G401 (cell line): Measurements from ENCODE around the gene IL10RA. TPM values are rescaled to one million over a fixed set of nuclear protein-coding genes. Genes with fewer than 3 reads are reported as not detected.

Experiments
- DNase-seq: peaks from one replicate; pipeline ENCODE4 v3.0.0-alpha.2; 2015; ENCODE audit warnings: low spot score
- in situ Hi-C: cut with HindIII; loops from 2 replicates; pipeline ENCODE4 v1.10.0; 2016; ENCODE audit warnings: low sequenced_read_pairs, mixed read lengths
- total RNA-seq: library from RNA; depleted of rRNA; stranded (reverse); fragments of >200 nt; shearing (Covaris generic); gene quantifications from 2 replicates; pipeline ENCODE4 v1.2.3, GENCODE V29; 2014; rRNA removed

Gene IL10RA
- total RNA-seq, 1 experiment from 2014 or later = not detected

DNA sequence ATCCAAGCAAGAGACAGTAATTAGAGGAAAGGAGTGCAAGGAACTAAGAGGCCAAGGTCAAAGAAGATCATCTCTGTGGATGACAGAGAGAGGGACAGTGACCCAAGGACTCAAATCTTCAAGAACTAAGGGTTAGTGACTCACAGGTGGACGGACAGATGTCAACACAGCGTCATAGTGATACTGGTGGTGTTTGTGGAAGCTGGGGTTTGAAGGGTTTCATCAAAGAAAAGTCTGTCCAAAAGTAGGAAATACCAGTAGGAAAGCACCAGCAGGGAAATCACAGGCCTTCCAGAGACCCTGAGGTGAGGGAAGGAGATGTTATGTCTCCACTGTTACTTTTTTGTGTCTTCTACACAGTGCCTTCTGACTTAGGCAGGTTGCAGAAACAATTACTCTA, 32.2 kb downstream of the IL10RA start:
- no peak for DNase-seq
- in situ Hi-C loops = no loop called here

DNA sequence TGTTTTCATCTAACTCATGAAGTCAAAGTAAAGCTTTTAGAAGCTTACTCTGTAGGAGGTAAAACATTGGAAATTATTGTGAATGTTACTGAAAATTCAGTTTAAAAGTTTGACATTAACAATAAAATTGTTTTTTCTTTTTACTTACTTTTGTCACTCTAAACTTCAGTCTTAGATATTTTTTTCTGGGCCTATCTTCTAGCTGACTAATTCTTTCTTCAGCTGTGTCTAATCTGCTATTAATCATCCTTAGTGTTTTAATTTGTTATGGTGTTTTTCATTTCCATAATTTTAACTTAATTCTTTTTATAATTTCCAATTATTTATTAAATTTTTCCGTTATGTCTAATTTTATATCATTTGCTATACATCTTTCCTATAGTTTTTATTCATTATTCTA, 35.0 kb downstream of the IL10RA start:
- no peak for DNase-seq
- in situ Hi-C loops = no loop called here

DNA sequence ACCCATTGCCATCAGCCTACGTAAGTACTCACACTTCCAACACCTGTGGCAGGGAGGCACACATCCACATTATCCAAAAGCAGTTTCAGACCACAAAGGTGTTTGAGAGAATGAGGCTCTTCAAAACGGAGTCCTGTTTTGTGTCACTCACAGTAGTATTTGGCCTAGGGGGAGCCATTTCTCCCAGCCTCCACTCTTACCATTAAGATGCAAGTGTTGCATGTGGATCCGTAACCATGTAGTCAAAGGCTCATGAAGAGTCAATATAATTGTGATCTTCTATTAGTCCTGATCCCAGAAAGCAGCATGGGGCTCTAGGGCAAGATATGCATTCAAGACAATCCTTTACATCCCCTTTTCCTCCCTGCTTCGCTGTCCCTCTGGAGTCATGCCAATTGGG, 41.5 kb downstream of the IL10RA start:
- in situ Hi-C loops = no loop called here
- DNase-seq = no peak

DNA sequence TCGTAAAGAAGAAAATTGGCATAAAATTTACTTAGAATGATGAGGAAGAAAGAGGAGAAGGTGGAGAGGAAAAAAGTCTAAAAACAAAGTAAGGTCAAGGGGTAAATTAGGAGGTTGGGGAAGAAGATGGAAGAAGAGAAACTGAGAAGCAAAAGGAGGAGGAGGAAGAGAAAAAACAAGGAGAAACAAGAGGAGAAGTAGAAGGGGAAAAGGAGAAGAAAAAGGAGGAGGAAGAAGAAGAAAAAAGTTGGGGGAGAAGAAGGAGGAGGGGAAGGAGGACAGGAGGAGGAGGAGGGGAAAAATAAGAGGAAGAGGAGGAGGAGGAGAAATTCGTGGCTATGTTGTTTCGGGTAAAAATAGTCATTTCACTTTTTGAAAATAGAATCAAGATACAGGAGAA, 42.4 kb downstream of the IL10RA start:
- no peak for DNase-seq
- in situ Hi-C loops = no loop called here

DNA sequence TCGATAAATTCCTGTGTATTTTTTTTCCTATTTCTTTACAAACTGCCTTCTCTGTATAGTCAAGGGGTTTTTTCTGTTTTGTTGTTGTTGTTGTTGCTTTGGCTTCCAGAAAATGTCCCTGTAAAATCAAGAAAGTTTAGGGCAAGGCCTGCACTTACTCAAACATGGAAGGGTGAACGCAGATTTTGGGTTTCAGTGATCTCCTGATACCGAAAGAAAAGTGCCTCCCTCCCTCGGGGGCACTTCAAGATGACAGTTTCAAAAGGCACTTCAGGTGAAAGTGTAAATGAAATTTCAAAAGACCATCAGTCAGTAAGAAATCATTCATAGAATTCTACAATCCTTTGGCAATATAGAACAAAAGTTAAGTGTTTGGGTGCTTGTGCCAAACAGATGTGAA, 47.2 kb downstream of the IL10RA start:
- DNase-seq = no peak

DNA sequence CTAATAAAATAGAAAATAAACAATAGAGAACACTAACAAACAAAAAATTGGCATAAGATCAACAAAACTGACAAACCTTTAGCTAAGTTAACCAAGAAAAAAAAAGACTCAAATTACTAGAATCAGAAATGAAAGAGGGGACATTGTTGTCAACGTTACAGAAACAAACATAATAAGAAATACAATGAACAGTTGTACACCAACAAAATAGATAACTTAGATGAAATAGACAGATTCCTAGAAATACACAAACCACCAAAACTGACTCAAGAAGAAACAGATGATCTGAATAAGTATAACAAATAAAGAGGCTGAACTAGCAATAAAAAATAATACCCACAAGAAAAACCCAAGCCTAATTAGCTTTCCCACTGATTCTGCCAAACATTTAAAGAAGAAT, 55.9 kb downstream of the IL10RA start:
- in situ Hi-C loops = no loop called here

More for the DNA sequence above, 47.2 kb downstream of the IL10RA start:
- in situ Hi-C loops = no loop called here

DNA sequence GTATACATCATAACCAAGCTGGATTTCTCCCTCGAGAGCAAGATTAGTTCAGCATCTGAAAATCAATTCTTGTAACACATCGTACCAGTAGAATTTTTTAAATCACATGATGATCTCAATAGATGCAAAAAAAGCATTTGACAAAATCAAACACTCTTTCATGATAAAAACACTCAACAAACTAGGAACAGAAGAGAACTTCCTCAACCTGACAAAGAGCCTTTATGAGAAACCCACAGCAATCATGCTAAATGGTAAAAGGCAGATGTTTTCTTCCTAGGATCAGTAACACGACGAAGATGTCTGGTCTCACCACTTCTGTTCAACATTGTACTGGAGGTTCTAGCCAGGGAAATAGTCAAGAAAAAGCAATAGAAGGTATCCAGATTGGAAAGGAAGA, 56.6 kb downstream of the IL10RA start:
- in situ Hi-C loops = no loop called here
- DNase-seq = no peak

More for the DNA sequence above, 55.9 kb downstream of the IL10RA start:
- no peak for DNase-seq

DNA sequence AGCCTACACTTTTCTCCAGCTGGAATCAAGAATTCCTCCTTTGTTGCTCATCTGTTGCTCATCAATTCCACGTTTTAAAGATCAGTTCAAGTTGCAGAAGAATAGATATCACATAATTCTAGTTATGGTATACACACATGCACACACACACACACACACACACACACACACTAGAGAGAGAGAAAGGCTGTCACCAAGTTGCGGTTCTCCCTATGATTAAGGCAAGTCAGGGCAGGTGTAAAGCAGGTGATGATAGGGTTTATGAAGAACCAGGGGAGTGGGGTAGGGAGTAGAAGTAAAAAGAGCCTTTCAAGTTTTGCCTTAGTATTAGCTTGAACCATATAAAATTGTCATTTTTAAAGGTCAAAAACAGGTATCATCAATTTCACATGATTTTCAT, 59.0 kb downstream of the IL10RA start:
- in situ Hi-C loops = no loop called here
- DNase-seq = no peak

DNA sequence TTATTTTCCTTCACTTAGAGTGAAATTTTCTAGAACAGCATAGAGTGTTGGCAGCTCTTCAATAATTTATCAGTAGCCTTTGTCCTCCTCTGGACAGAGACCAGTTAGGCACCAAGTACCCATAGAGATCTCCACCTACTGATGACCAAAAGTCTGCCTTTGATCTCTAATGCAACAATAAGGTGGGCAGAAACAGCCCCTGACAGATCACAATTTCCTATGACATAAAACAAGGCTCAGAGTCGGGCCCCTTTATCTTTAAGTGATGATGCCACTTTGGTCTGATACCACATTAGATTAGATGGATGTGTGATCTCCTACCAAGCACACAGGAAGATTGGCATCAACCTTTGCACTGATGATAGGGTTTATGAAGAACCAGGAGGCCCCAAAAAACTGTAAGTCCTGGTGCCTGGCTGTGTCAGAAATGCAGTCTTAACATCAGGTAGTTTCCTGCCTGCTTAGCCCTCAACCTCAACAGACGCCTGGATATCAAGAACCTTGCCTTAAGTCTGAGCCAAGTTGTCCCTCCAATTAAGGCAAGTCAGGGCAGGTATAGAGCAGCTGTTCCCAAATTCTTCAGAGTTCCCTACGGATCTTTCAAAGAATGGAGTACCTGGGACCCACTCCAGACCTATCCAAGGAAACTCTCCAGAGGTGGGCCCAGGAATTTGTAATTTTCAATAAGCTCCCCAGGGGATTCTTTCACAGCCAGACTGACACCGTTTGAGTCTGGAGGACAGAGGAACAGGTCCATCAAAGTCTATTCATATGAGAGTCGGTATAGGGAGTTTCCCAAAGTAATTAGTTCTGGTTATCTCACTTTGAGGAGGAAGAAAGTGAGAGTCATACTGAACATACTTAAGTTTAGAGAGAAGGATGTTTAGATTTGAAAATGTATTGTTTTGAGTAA, 60.1 kb downstream of the IL10RA start:
- in situ Hi-C loops = no loop called here
- DNase-seq = no peak

DNA sequence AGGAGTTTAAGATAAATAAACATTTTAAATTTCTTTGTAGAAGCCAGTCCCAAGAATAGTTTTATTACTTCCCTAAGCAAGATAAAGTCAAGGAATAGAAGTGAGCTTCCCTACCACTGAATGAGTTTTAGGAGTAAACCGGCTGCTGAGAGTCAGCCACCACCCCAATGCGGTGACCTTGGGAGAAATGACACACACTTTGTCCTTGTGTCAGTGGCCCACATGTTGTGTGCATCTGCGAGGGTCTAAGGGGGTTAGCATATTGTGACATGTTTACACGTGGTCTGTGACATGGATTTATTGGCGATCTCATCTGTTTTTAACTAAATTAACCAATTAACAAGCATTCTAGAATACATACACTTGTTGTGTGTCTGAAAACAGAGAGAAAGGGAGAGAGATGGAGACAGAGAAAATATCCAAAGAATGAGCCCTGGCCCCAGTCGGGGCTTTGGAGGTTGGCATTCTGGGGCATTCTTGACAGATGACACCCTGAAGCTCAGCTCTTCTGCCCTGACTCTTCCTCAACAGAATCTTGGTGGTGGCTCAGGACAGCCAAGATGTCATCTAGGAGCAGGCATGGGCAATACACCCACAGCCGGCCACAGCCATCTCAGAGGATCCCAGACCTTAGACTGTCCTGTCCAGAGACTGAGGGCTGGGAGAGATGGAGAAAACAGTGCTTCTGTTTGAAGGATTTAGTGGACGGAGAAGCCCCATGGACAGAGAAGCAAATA, 60.9 kb downstream of the IL10RA start:
- DNase-seq = no peak
- in situ Hi-C loops = no loop called here

DNA sequence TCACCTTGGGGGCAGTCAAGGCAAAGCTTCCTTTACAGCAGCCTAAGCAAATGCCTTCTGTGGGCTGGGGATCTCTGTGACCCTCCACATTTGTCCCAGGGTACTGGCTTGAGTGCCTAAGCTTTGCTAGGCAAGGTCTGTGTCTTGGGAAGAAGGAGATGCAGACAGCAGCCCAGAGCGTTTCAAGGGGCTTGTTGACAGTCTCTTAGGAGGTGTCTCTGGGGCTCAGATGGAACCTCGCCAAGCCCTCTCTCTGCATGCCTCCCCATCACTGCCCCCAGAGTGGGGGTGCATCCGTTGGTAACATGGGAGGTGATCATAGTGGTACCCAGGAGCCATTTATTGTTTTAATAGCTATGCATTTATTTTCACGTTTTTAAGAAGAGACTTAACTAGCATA, 61.6 kb downstream of the IL10RA start:
- in situ Hi-C loops = no loop called here

DNA sequence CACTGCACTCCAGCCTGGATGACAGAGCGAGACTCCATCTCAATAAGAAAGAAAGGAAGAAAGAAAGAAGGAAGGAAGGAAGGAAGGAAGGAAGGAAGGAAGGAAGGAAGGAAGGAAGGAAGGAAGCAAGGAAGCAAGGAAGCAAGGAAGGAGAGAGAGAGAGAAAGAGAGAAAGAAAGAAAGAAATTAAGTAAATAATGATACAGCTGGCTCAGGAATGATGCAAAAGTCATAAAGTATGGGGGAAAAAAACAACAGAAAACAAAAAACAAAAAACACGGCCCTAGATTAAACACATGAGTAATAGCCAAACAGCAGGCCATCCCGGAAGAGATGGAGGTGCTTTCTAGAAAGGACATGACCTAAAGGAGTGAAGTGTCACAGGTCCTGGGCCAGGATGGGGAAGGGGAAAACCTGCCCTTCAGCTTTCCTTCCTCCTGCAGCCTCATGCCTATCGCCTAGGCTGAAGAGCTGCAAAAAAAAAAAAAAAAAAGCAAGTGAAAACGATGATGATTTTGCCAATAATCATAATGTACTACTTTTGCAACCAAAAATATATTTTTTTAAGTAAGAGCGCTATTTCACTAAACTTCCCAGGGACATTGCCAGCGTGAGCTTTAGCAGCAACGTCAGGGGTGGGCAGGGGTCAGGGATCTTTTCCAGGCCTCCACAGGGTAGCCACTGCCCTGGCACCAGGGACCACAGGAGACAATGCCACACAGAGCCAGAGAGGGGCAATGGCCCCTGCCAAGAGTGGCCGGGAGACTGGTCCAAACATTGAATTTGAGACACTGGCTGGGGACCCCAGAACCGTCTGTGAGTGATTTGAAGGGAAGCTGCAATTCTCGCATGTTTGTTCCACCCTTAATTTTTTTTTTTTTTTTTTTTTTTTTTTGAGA, 62.5 kb downstream of the IL10RA start:
- DNase-seq = no peak
- in situ Hi-C loops = no loop called here

More for the DNA sequence above, 61.6 kb downstream of the IL10RA start:
- no peak for DNase-seq

DNA sequence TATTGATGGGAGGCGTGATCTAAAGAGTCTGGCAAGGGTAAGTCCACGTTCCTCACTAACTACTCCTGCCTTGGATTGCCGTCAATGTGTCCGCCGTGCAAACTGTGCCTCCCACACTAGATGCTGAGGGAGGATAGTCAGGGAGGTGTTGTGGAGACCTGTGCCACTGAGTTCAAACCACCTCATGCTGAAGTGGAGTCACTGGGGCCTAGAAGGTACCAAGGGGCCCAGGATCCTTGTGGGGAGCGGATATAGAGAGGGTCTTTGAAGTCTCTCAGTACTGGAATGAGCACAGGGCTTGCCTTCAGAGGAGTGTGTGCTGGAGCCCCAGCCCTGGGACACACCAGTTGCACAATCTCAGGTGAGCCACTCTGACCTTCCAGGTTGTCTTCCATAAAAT, 63.6 kb downstream of the IL10RA start:
- DNase-seq = no peak
- in situ Hi-C loops = no loop called here

DNA sequence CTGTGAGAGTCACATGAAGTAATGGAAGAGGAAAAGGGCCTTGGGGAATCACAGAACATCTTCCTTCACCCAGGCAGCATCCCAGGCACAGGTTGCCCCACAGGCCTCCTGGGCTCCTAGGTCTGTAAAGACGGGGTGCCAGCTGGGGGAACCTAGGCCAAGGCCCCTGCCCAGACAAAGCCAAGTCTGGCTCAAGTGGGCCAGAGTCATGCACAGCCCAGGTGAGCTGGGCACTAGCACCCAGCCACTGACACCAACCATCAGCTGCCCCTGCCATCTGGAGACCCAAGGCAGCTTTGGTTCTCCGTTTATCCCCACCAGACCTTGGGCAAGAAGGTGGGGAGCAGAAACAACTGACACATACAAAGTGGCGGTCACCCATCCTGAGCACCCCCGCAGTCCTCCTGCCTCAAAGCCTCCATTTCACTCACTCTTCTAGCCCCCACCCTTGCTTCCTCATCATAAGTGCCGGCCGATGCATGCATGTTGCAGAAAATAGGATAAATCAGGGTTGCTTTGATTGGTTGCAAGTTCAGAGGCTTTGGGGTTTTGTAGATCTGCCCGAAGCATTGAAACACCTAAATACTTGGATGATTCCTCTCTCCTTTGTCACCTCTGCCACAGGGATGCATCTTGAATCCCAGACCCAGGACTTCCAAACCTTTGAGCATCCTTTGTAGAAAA, 64.2 kb downstream of the IL10RA start:
- DNase-seq = no peak
- in situ Hi-C loops = no loop called here

Other genes with a start within 250 kb of the IL10RA start
- gene DSCAML1, start 189.2 kb upstream of the IL10RA start, total RNA-seq = not detected in 2 replicates
- gene FXYD2, start 161.7 kb upstream of the IL10RA start, total RNA-seq = not detected in 2 replicates
- not detected in 2 replicates for gene FXYD6, start 109.7 kb upstream of the IL10RA start, total RNA-seq
- gene TMPRSS13, start 57.0 kb upstream of the IL10RA start, total RNA-seq = not detected in 2 replicates
- not detected in 2 replicates for gene TMPRSS4, start 90.7 kb downstream of the IL10RA start, total RNA-seq
- not detected in 2 replicates for gene SMIM35, start 100.6 kb downstream of the IL10RA start, total RNA-seq
- not detected in 2 replicates for gene SCN4B, start 166.4 kb downstream of the IL10RA start, total RNA-seq
- gene SCN2B, start 190.2 kb downstream of the IL10RA start, total RNA-seq = 0.10 TPM in 1 of 2 replicates, not detected in the other
- gene JAML, start 238.6 kb downstream of the IL10RA start, total RNA-seq = not detected in 2 replicates